Naive B cell (primary cell): ENCODE results near the gene TRAK2. TPM values are rescaled to one million over a fixed set of nuclear protein-coding genes. Genes with fewer than 3 reads are reported as not detected.
"Not testable (repeated sequence)": the region's sequence is repeated elsewhere in the genome, so short reads cannot be mapped to it uniquely, and the experiment has no call there.

Source experiments
- ATAC-seq, 2 donors: fragments of 150-1000 bp; cut with Tn5 transposase; 2 replicates each; pipeline ENCODE4 v1.10.0; 2021; ENCODE audit warnings: low read depth in 2 of 2, mild to moderate bottlenecking in 2 of 2, moderate library complexity in 2 of 2
- DNase-seq: peaks from one replicate; pipeline ENCODE4 v3.0.0; 2022
- H3K27ac Mint-ChIP-seq, 6 donors: one replicate each; pipeline ENCODE4 v1.8.0; 2020 to 2022; ENCODE audit warnings: mild to moderate bottlenecking in 6 of 6, mixed read lengths in 6 of 6, moderate library complexity in 5 of 6, inconsistent platforms in 2 of 6
- H3K27me3 Mint-ChIP-seq, 3 donors: one replicate each; pipeline ENCODE4 v1.8.0; 2021 to 2022; ENCODE audit warnings: mixed read lengths in 3 of 3, mild to moderate bottlenecking in 1 of 3
- H3K36me3 Mint-ChIP-seq, 2 donors: one replicate each; pipeline ENCODE4 v1.8.0; 2020 to 2022; ENCODE audit warnings: mixed read lengths in 2 of 2, inconsistent platforms in 1 of 2, mild to moderate bottlenecking in 1 of 2
- H3K4me1 Mint-ChIP-seq, 3 donors: one replicate each; pipeline ENCODE4 v1.8.0; 2020 to 2022; ENCODE audit warnings: mixed read lengths in 3 of 3, inconsistent platforms in 1 of 3, mild to moderate bottlenecking in 1 of 3, moderate library complexity in 1 of 3
- H3K4me3 Mint-ChIP-seq, 8 donors: one replicate each; pipeline ENCODE4 v1.8.0; 2020 to 2022; ENCODE audit warnings: mild to moderate bottlenecking in 8 of 8, mixed read lengths in 8 of 8, moderate library complexity in 8 of 8, inconsistent platforms in 2 of 8
- H3K9me3 Mint-ChIP-seq, 7 donors: one replicate each; pipeline ENCODE4 v1.8.0; 2020 to 2022; ENCODE audit warnings: mixed read lengths in 7 of 7, mild to moderate bottlenecking in 5 of 7, inconsistent platforms in 2 of 7, moderate library complexity in 1 of 7
- polyA plus RNA-seq, 6 donors: library from polyadenylated mRNA; unstranded; fragments of 300-500 nt; fragmentation: Illumina TruSeq; gene quantifications; one replicate each; pipeline ENCODE4 v1.2.3, GENCODE V29; 2021; ENCODE audit warnings: low read depth in 6 of 6

Gene TRAK2
- polyA plus RNA-seq, 6 donors from 2014 or later = 39.8 to 131 (median 61.4) TPM

GRCh38 chr2:201404699-201405280 is 46.5 kb downstream of the TRAK2 start:
- peak overlapping the region in 2 of 8 donors; percentile 7 to 16 for H3K4me3 Mint-ChIP-seq
- H3K9me3 Mint-ChIP-seq = no peaks in the 10 kb centered on the region
- peak overlapping the region in 1 of 6 donors; percentile 29 for H3K27ac Mint-ChIP-seq
- no peaks in the 10 kb centered on the region for H3K27me3 Mint-ChIP-seq
- DNase-seq (no peak), ATAC-seq (no peak)
- peaks cover 22 to 26% (median 22%) of the 10 kb centered on the region in 3 donors for H3K4me1 Mint-ChIP-seq
- peaks cover 3 to 17% of the 10 kb centered on the region in 2 donors for H3K36me3 Mint-ChIP-seq

- Mint-ChIP-seq H3K9me3 (no peaks in the 10 kb centered on the region), H3K4me1 (peaks cover 17 to 26% (median 19%) of the 10 kb centered on the region in 3 donors), H3K27me3 (no peaks in the 10 kb centered on the region), H3K27ac (peak overlapping the region in 2 of 6 donors; percentile 48 to 57), H3K36me3 (peaks cover 11 to 25% of the 10 kb centered on the region in 2 donors), H3K4me3 (no peak overlapping the region)
- no peak for ATAC-seq
- no peak for DNase-seq
Observed at GRCh38 chr2:201403880-201404279, 47.4 kb downstream of the TRAK2 start.

DNA sequence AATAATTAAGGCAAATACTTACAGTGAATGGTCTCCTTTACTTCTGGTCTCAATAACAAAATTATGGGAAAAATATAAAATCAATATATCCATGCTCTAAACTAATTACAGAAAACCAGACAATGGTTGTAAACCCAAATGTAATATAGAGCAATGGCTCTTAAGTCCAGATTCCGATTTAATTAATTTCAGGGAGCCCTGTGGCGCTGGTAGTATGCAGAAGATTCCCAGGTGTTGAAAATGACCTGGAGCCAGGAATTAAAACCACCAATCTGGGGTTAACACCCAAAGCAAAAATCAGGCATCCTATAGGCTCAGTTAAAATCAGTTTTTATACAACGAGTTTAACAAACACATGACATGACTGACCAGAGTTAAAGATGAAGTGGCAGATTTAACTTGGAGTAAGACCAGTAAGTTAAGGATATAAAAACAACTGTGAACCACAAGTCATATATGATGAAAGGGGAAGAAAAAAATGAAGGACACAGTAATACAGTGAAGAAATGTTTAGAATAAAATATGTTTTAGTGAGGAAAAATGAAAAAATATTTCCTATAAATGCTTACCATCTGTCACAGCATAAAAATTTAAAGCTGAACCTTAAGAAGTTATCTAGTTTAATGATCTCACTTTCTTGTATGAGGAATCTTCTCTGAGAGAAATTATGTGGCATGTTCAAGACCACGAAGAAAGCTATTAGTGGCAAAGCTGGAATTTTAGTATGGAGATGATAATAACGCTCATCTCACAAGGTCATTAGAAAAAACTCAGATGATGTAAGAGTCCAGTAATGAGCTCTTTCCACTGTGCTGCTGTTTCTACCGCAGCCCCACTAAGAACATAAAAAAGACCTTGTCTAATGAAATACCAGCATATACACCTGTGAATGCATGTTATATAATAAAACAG is 48.4 kb downstream of the TRAK2 start:
- no peak overlapping the region for H3K4me3 Mint-ChIP-seq
- H3K4me1 Mint-ChIP-seq = peaks cover 16 to 22% (median 17%) of the 10 kb centered on the region in 3 donors
- DNase-seq = no peak
- H3K27me3 Mint-ChIP-seq = no peaks in the 10 kb centered on the region
- ATAC-seq = no peak
- H3K36me3 Mint-ChIP-seq = peaks cover 11 to 25% of the 10 kb centered on the region in 2 donors
- H3K27ac Mint-ChIP-seq = no peak overlapping the region
- H3K9me3 Mint-ChIP-seq = no peaks in the 10 kb centered on the region

DNA sequence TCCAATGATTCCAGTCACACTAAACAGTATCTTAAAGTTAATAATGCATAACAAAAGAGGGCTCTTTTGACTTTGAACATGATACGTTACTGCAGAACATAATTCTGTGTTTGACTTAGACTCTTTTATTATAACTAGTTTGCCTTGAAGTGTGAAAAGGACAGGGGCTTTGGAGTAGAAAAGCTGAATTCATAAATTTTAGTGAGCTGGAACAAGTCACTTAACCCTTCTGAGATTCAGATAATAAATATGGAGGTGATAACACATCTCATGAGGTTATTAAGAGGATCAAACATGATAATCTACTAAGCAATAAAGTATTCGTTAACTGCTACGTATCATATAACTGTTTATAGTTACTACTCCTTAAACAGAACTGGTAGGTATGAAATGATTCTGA is 49.4 kb downstream of the TRAK2 start:
- Mint-ChIP-seq H3K36me3 (peaks cover 11 to 19% of the 10 kb centered on the region in 2 donors), H3K27me3 (no peaks in the 10 kb centered on the region), H3K4me1 (peaks cover 10 to 19% (median 16%) of the 10 kb centered on the region in 3 donors), H3K27ac (no peak overlapping the region), H3K9me3 (no peaks in the 10 kb centered on the region), H3K4me3 (no peak overlapping the region)
- ATAC-seq = no peak
- DNase-seq = no peak

GRCh38 chr2:201396595-201396994 is 54.7 kb downstream of the TRAK2 start:
- Mint-ChIP-seq H3K27ac (peak overlapping the region in 1 of 6 donors; percentile 69), H3K4me3 (peak overlapping the region in 2 of 8 donors; percentile 6 to 32), H3K27me3 (no peaks in the 10 kb centered on the region), H3K36me3 (peaks cover 19 to 25% of the 10 kb centered on the region in 2 donors), H3K4me1 (peaks cover 4 to 13% (median 5%) of the 10 kb centered on the region in 3 donors), H3K9me3 (no peaks in the 10 kb centered on the region)
- ATAC-seq (no peak), DNase-seq (no peak)

DNA sequence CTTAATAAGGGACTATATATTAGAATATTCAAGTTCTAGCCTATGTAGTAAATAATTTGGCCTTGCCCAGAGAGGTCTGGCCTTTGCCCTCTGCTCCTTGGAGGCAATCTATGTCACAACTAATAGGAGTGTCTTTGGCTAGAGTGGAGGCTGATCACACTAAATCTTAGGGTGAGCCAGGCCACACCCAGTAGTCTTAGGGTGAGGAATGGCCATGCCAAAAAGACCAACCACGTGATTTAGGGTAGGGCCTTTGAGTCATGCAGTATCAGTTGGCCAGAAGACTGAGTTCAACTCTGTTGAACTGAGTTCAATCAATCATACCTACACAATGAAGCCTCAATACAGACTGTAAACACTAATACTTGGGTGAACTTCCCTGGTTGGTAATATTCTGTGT is 68.1 kb downstream of the TRAK2 start:
- H3K27ac Mint-ChIP-seq = peak overlapping the region in 1 of 6 donors; percentile 72
- H3K4me1 Mint-ChIP-seq = no peaks in the 10 kb centered on the region
- no peak overlapping the region for H3K4me3 Mint-ChIP-seq
- no peak for ATAC-seq
- H3K36me3 Mint-ChIP-seq = peaks cover 29 to 31% of the 10 kb centered on the region in 2 donors
- DNase-seq = no peak
- peaks cover 0 to 5% (median 4%) of the 10 kb centered on the region in 7 donors for H3K9me3 Mint-ChIP-seq
- H3K27me3 Mint-ChIP-seq = no peaks in the 10 kb centered on the region

DNA sequence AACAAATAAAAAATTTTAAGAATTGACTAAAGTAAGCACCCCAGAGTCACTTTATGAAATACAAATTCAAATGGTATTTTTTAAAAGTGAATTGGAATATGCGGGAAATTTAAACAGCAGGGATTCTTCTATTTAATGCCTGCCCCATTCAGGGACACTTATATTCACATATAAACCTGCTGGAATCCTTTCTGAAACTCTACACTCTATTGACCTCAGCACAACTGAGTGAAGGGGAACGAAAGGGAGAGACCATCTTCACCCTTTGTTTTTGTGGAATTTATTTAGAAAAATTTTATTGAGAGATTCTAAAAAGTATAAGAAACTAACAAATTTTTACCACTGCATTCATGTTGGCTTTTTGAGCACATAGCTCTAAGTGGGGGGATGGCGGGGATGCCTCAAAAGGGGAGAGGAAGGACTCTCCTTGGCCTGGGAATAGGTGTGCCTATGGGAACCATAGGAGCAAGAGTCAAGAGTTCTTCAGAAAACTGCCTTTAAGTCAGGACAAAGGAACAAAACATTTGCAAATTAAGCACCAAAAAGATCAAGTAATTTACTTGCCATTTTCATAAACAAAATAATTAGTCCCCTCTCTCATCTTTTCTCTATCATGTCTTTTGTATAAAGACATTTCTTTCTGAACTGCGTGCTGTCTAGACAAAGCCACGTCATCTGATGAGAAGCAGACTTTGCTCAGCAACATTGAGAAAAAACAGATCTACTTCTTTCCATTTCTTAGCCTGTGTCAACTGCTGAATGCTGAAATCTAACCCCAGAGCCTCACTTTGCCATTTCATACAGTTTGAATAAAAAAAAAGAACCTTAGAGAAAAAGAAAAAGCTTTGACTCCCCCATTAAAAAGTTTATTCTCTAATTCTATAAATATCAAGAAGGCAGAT is 72.5 kb downstream of the TRAK2 start:
- H3K27ac Mint-ChIP-seq = peak overlapping the region in 4 of 6 donors; percentile 21 to 76 (median 42)
- DNase-seq (no peak), ATAC-seq (no peak)
- H3K36me3 Mint-ChIP-seq = peaks cover 20 to 22% of the 10 kb centered on the region in 2 donors
- no peak overlapping the region for H3K4me3 Mint-ChIP-seq
- H3K27me3 Mint-ChIP-seq = no peaks in the 10 kb centered on the region
- H3K9me3 Mint-ChIP-seq = peaks cover 0 to 5% (median 4%) of the 10 kb centered on the region in 7 donors
- H3K4me1 Mint-ChIP-seq = peaks cover 5 to 10% (median 8%) of the 10 kb centered on the region in 3 donors

- Mint-ChIP-seq H3K27me3 (no peaks in the 10 kb centered on the region), H3K4me1 (peaks cover 16 to 26% (median 18%) of the 10 kb centered on the region in 3 donors), H3K36me3 (peaks cover 19 to 20% of the 10 kb centered on the region in 2 donors), H3K9me3 (peaks cover 0 to 5% (median 4%) of the 10 kb centered on the region in 7 donors), H3K4me3 (no peak overlapping the region), H3K27ac (peak overlapping the region in 2 of 6 donors; percentile 2 to 7)
- no peak for ATAC-seq
- DNase-seq = no peak
Observed at GRCh38 chr2:201377218-201377617, 74.0 kb downstream of the TRAK2 start.

- Mint-ChIP-seq H3K4me3 (no peak overlapping the region), H3K9me3 (peaks cover 0 to 24% (median 10%) of the 10 kb centered on the region in 7 donors), H3K4me1 (peaks cover 28 to 39% (median 28%) of the 10 kb centered on the region in 3 donors), H3K27me3 (no peaks in the 10 kb centered on the region), H3K27ac (no peak overlapping the region), H3K36me3 (peaks cover 25% of the 10 kb centered on the region in 2 donors)
- DNase-seq (no peak), ATAC-seq (no peak)
Observed at GRCh38 chr2:201369775-201370174, 81.5 kb downstream of the TRAK2 start.

DNA sequence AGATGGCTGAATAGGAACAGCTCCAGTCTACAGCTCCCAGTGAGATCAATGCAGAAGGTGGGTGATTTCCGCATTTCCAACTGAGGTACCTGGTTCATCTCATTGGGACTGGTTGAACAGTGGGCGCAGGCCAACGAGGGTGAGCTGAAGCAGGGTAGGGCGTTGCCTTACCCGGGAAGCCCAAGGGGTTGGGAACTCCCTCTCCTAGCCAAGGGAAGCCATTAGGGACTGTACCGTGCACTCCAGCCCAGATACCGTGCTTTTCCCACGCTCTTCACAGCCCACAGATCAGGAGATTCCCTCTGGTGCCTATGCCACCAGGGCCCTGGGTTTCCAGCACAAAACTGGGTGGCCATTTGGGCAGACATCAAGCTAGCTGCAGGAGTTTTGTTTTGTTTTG is 81.9 kb downstream of the TRAK2 start:
- not testable (repeated sequence) for ATAC-seq, H3K4me3 Mint-ChIP-seq, DNase-seq, H3K27me3 Mint-ChIP-seq
- peak overlapping the region in 1 of 6 donors; percentile 11 for H3K27ac Mint-ChIP-seq
- H3K4me1 Mint-ChIP-seq = peaks cover 25 to 34% (median 29%) of the 10 kb centered on the region in 3 donors
- peaks cover 25 to 27% of the 10 kb centered on the region in 2 donors for H3K36me3 Mint-ChIP-seq
- peaks cover 0 to 26% (median 11%) of the 10 kb centered on the region in 7 donors for H3K9me3 Mint-ChIP-seq

DNA sequence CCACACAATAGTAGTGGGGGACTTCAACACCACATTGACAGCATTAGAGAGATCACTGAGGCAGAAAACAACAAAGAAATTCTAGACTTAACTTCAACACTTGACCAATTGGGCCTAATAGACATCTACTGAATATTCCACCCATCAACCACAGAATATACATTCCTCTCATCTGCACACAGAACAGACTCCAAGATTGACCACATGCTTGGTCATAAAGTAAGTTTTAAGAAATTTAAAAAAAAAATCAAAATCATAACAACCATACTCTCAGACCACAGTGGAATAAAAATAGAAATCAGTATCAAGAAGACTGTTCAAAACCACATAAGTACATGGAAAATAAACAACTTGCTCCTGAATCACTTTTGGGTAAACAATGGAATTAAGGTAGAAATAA is 85.1 kb downstream of the TRAK2 start:
- Mint-ChIP-seq H3K36me3 (peaks cover 27 to 30% of the 10 kb centered on the region in 2 donors), H3K27me3 (no peaks in the 10 kb centered on the region), H3K27ac (peak overlapping the region in 1 of 6 donors; percentile 90), H3K4me1 (peaks cover 11 to 13% (median 11%) of the 10 kb centered on the region in 3 donors), H3K4me3 (no peak overlapping the region), H3K9me3 (peaks cover 0 to 32% (median 15%) of the 10 kb centered on the region in 7 donors)
- ATAC-seq (no peak), DNase-seq (no peak)

DNA sequence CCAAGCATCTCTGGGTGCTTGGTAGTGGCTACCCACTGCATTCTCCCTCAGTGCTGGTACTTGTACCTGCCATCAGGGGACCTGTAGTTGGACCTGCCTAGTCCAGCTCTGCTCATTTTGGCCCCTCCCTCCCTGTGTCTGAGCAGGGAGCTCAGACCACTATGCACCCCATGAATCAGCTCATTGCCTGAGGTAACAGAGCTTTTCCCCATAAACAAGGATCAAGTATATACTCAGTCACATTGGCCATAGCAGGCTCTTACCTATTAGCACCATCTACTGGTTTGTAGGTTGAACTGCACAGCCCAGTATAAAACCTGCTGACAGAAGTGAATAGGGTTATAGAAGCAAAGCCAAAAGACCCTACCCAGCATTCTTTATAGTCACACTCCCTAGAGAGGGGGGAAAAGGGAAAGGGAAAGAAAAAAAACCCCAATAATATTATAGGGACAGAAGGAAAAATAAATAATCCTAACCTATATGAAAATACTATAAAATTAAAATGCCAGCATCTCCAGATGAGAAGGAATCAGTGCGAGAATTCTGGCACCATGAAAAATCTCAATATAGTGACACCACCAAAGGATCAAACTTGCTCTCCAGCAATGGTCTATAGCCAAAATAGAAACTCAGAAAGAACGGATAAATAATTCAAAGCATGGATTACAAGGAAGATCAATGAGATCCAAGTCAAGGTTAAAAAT is 87.2 kb downstream of the TRAK2 start:
- peak overlapping the region in 3 of 6 donors; percentile 42 to 85 (median 57) for H3K27ac Mint-ChIP-seq
- no peak overlapping the region for H3K4me3 Mint-ChIP-seq
- peaks cover 0 to 32% (median 15%) of the 10 kb centered on the region in 7 donors for H3K9me3 Mint-ChIP-seq
- H3K27me3 Mint-ChIP-seq = no peaks in the 10 kb centered on the region
- peak; percentile 39 for DNase-seq
- ATAC-seq = peak; percentile 55 to 67
- H3K4me1 Mint-ChIP-seq = peaks cover 8 to 11% (median 11%) of the 10 kb centered on the region in 3 donors
- H3K36me3 Mint-ChIP-seq = peaks cover 26 to 29% of the 10 kb centered on the region in 2 donors
